ENCODE data around the gene COL26A1. TPM values are rescaled to one million over a fixed set of nuclear protein-coding genes. Genes with fewer than 3 reads are reported as not detected.

Gene COL26A1
- total RNA-seq, 2 experiments from 2014 or later, result not detected

- no peak for DNase-seq (ENCODE audit: low spot score)
- ChIA-PET CTCF (ENCODE audit: unreplicated experiment) (no interaction called here), POLR2A (no interaction called here)
- TF ChIP-seq CTCF (conservative IDR thresholded peaks at IDR 0.05; ENCODE audit: low read length), result no peak
- TF ChIP-seq EZH2phosphoT487 (IDR thresholded peaks at IDR 0.05; ENCODE audit: borderline replicate concordance, low read depth, low read length), result no peak
- no peak overlapping the region for H3K4me3 ChIP-seq (ENCODE audit: low read depth, low read length, poor library complexity, severe bottlenecking)
- H3K79me2 ChIP-seq (ENCODE audit: insufficient read depth, low read depth, low read length), result no peaks in the 10 kb centered on the region
- no TSS peak for BruUV-seq (replicated peaks)
- no peaks in the 10 kb centered on the region for H3K9me3 ChIP-seq (ENCODE audit: low read length)
- no peak overlapping the region for H3K27ac ChIP-seq (ENCODE audit: low read depth, low read length, poor library complexity, severe bottlenecking)
- H2AFZ ChIP-seq (ENCODE audit: low read length), result peak overlapping the region; percentile 57; the same call in 1 of the 2 replicates
- intact Hi-C loops (cut with micrococcal nuclease; ENCODE audit: unreplicated experiment), result no loop called here
- H3K4me2 ChIP-seq (ENCODE audit: low read length), result 0 out of 2 replicates have a peak overlapping the region, but pooled peaks have one; percentile 11
- no peaks in the 10 kb centered on the region for H3K36me3 ChIP-seq (ENCODE audit: insufficient read depth, low read length)
- H3K9me2 ChIP-seq (ENCODE audit: insufficient read depth, low read length), result no peaks in the 10 kb centered on the region
- H4K20me1 ChIP-seq (ENCODE audit: insufficient read depth, low read length), result no peaks in the 10 kb centered on the region
- peaks cover 16% of the 10 kb centered on the region for H3K4me1 ChIP-seq (ENCODE audit: insufficient read depth, low read length, poor library complexity, severe bottlenecking)
These were observed 24.0 kb downstream of the COL26A1 start for GRCh38 chr7:101386558-101387231.

DNA sequence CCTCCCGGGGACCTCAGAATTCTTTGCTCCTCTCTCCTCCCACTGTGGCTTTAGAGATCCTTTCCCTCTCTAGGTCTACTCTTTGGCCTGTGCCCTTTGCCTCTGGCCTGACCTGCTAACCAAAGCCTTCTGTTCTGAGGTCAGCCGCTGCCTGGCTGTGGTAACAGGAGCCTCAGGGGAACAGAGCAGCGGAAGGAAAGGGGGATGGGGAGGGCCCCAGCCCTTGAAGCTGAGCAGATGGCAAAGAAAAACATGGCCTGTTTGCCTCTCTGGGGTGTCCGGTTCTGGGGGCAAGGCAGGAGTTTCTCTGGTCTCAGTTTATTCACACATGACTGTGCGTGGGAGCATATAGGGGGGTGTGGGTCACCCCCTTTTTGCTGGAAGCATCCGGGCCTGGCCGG, 28.2 kb downstream of the COL26A1 start:
- CTCF ChIA-PET (ENCODE audit: unreplicated experiment), result no interaction called here
- H3K4me1 ChIP-seq (ENCODE audit: insufficient read depth, low read length, poor library complexity, severe bottlenecking), result peaks cover 22% of the 10 kb centered on the region
- peak overlapping the region; percentile 56 for H3K27ac ChIP-seq (ENCODE audit: low read depth, low read length, poor library complexity, severe bottlenecking)
- H3K9me3 ChIP-seq (ENCODE audit: low read length), result no peaks in the 10 kb centered on the region
- H4K20me1 ChIP-seq (ENCODE audit: insufficient read depth, low read length), result no peaks in the 10 kb centered on the region
- peak; percentile 88 for DNase-seq (ENCODE audit: low spot score)
- POLR2A ChIA-PET, result interaction anchor here (1.0 kb wide), 1 partner anchor 294 kb away, joined by 3 read pairs; no protein-coding TSS in a partner anchor
- no peaks in the 10 kb centered on the region for H3K79me2 ChIP-seq (ENCODE audit: insufficient read depth, low read depth, low read length)
- no peak for TF ChIP-seq EZH2phosphoT487 (IDR thresholded peaks at IDR 0.05; ENCODE audit: borderline replicate concordance, low read depth, low read length)
- no peak for TF ChIP-seq CTCF (conservative IDR thresholded peaks at IDR 0.05; ENCODE audit: low read length)
- H3K36me3 ChIP-seq (ENCODE audit: insufficient read depth, low read length), result no peaks in the 10 kb centered on the region
- intact Hi-C loops (cut with micrococcal nuclease; ENCODE audit: unreplicated experiment), result no loop called here
- H3K4me3 ChIP-seq (ENCODE audit: low read depth, low read length, poor library complexity, severe bottlenecking), result peak overlapping the region; percentile 38
- no peaks in the 10 kb centered on the region for H3K9me2 ChIP-seq (ENCODE audit: insufficient read depth, low read length)
- peak overlapping the region; percentile 61 for H3K4me2 ChIP-seq (ENCODE audit: low read length)
- BruUV-seq (replicated peaks), result no TSS peak
- peak overlapping the region; percentile 61; the same call in 1 of the 2 replicates for H2AFZ ChIP-seq (ENCODE audit: low read length)

DNA sequence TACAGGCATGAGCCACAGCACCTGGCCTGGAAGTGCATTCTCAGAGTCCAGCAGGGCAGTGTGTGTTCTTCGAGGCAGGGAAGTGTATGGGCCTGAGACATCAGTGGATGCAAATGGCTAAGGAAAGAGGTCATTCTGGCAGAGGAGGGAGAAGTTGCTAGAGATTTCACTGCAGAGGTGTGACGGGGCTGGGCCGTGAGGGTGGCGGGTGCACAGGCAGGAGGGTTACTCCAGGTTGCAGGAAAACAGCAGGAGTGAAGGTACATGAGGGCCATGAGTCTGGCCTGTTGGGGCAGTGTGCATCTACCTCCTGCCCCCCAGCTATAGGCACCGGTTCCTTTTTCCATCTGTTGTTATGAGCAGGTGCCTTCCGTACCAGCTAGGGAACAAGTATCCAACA, 29.3 kb downstream of the COL26A1 start:
- peak overlapping the region; percentile 35 for H3K27ac ChIP-seq (ENCODE audit: low read depth, low read length, poor library complexity, severe bottlenecking)
- peak; percentile 15 for DNase-seq (ENCODE audit: low spot score)
- H4K20me1 ChIP-seq (ENCODE audit: insufficient read depth, low read length), result no peaks in the 10 kb centered on the region
- no peaks in the 10 kb centered on the region for H3K9me2 ChIP-seq (ENCODE audit: insufficient read depth, low read length)
- H3K36me3 ChIP-seq (ENCODE audit: insufficient read depth, low read length), result no peaks in the 10 kb centered on the region
- no peak for TF ChIP-seq CTCF (conservative IDR thresholded peaks at IDR 0.05; ENCODE audit: low read length)
- no peaks in the 10 kb centered on the region for H3K79me2 ChIP-seq (ENCODE audit: insufficient read depth, low read depth, low read length)
- no TSS peak for BruUV-seq (replicated peaks)
- peak overlapping the region; percentile 61; the same call in 1 of the 2 replicates for H2AFZ ChIP-seq (ENCODE audit: low read length)
- H3K9me3 ChIP-seq (ENCODE audit: low read length), result no peaks in the 10 kb centered on the region
- peaks cover 22% of the 10 kb centered on the region for H3K4me1 ChIP-seq (ENCODE audit: insufficient read depth, low read length, poor library complexity, severe bottlenecking)
- H3K4me2 ChIP-seq (ENCODE audit: low read length), result peak overlapping the region; percentile 39; the same call in 1 of the 2 replicates
- intact Hi-C loops (cut with micrococcal nuclease; ENCODE audit: unreplicated experiment), result no loop called here
- H3K4me3 ChIP-seq (ENCODE audit: low read depth, low read length, poor library complexity, severe bottlenecking), result no peak overlapping the region
- POLR2A ChIA-PET, result interaction anchor here (0.7 kb wide), 1 partner anchor 35 kb away, joined by 5 read pairs; no protein-coding TSS in a partner anchor
- CTCF ChIA-PET (ENCODE audit: unreplicated experiment), result no interaction called here

All from OCI-LY7 (cell line).